Hepatocyte (in vitro differentiated cells): ENCODE data around the gene STAT4. TPM values are rescaled to one million over a fixed set of nuclear protein-coding genes. Genes with fewer than 3 reads are reported as not detected.

Source experiments
- DNase-seq: peaks from one replicate; pipeline ENCODE4 v3.0.0-alpha.2; 2016; ENCODE audit warnings: low spot score
- H2AFZ ChIP-seq: fragments of 200-600 bp; sonication (generic); 2 replicates; pipeline ENCODE4 v1.6.0; 2016; ENCODE audit warnings: antibody characterized with exemption, mild to moderate bottlenecking
- H3K27ac ChIP-seq: fragments of 200-600 bp; sonication (generic); 2 replicates; pipeline ENCODE4 v1.5.1; 2016; ENCODE audit warnings: mild to moderate bottlenecking
- H3K27me3 ChIP-seq: fragments of 200-600 bp; sonication (generic); 2 replicates; pipeline ENCODE4 v1.6.1; 2016
- H3K36me3 ChIP-seq: fragments of 200-600 bp; sonication (generic); replicated peaks from 2 replicates; pipeline ENCODE4 v1.5.1; 2016; ENCODE audit warnings: low read depth; ENCODE audit not compliant: insufficient read depth
- H3K4me1 ChIP-seq: fragments of 200-600 bp; sonication (generic); 2 replicates; pipeline ENCODE4 v1.5.1; 2016; ENCODE audit warnings: mild to moderate bottlenecking, moderate library complexity; ENCODE audit not compliant: insufficient read depth
- H3K4me2 ChIP-seq: fragments of 200-600 bp; sonication (generic); 2 replicates; pipeline ENCODE4 v1.6.0; 2016
- H3K4me3 ChIP-seq: fragments of 200-600 bp; sonication (generic); 2 replicates; pipeline ENCODE4 v1.5.1; 2016; ENCODE audit warnings: mild to moderate bottlenecking
- H3K79me2 ChIP-seq: fragments of 200-600 bp; sonication (generic); 2 replicates; pipeline ENCODE4 v1.6.0; 2017; ENCODE audit warnings: mild to moderate bottlenecking
- H3K9me2 ChIP-seq: fragments of 200-600 bp; sonication (generic); replicated peaks from 2 replicates; pipeline ENCODE4 v1.6.0; 2017; ENCODE audit warnings: mild to moderate bottlenecking; ENCODE audit not compliant: insufficient read depth
- H3K9me3 ChIP-seq: fragments of 200-600 bp; sonication (generic); 2 replicates; pipeline ENCODE4 v1.5.1; 2016; ENCODE audit warnings: low read depth, mild to moderate bottlenecking
- H4K20me1 ChIP-seq: fragments of 200-600 bp; sonication (generic); 2 replicates; pipeline ENCODE4 v1.6.0; 2016; ENCODE audit warnings: mild to moderate bottlenecking; ENCODE audit not compliant: insufficient read depth, poor library complexity, severe bottlenecking
- CTCF ChIP-seq: fragments of 200-600 bp; sonication (generic); IDR thresholded peaks from 2 replicates; pipeline ENCODE4 v1.5.1; 2016; ENCODE audit warnings: antibody characterized with exemption, mild to moderate bottlenecking; ENCODE audit not compliant: poor library complexity
- EZH2 ChIP-seq: fragments of 200-600 bp; sonication (generic); IDR thresholded peaks from 2 replicates; pipeline ENCODE4 v1.6.1; 2016; ENCODE audit warnings: antibody characterized with exemption, mild to moderate bottlenecking, borderline replicate concordance
- EZH2phosphoT487 ChIP-seq: fragments of 200-600 bp; sonication (generic); IDR thresholded peaks from one replicate; pipeline ENCODE4 v1.6.1; 2018; ENCODE audit warnings: antibody characterized with exemption, mild to moderate bottlenecking, low read depth, moderate library complexity; ENCODE audit not compliant: unreplicated experiment, severe bottlenecking
- WGBS: methylation state at CpG from one replicate; pipeline ENCODE4 v1.1.6; 2016; ENCODE audit warnings: low lambda C conversion rate; ENCODE audit errors: missing lambda C conversion rate; 5-methylcytosine and 5-hydroxymethylcytosine counted together
- polyA plus RNA-seq: library from polyadenylated mRNA; unstranded; fragments of >200 nt; fragmentation: Nextera tagmentation; extraction: Ambion mirVana; gene quantifications from 2 replicates; pipeline ENCODE4 v1.2.1, GENCODE V29; 2016
- total RNA-seq: library from RNA; depleted of rRNA; stranded (reverse); fragments of >200 nt; gene quantifications from 2 replicates; pipeline ENCODE4 v1.2.3, GENCODE V29; 2014

Gene STAT4
- total and polyA plus RNA-seq, 2 experiments from 2014 or later = 1.6 to 6.6 TPM

- DNase-seq = no peak
- H2AFZ ChIP-seq = no peak overlapping the region
- H3K4me1 ChIP-seq = no peaks in the 10 kb centered on the region
- no peaks in the 10 kb centered on the region for H3K27me3 ChIP-seq
- H3K4me2 ChIP-seq = no peak overlapping the region
- H3K79me2 ChIP-seq = no peaks in the 10 kb centered on the region
- H3K9me3 ChIP-seq = no peaks in the 10 kb centered on the region
- H3K27ac ChIP-seq = no peak overlapping the region
- no peaks in the 10 kb centered on the region for H3K36me3 ChIP-seq
- H4K20me1 ChIP-seq = no peaks in the 10 kb centered on the region
- WGBS = 90% methylated on average over 3 of the region's 3 CpGs
- H3K9me2 ChIP-seq = no peaks in the 10 kb centered on the region
- H3K4me3 ChIP-seq = no peak overlapping the region
- TF ChIP-seq CTCF (no peak), EZH2 (no peak), EZH2phosphoT487 (no peak)
These were observed 81.2 kb downstream of the STAT4 start for GRCh38 chr2:191069606-191070005.

- H3K27me3 ChIP-seq = no peaks in the 10 kb centered on the region
- TF ChIP-seq EZH2 (no peak), CTCF (no peak), EZH2phosphoT487 (no peak)
- H3K4me2 ChIP-seq = no peak overlapping the region
- H3K27ac ChIP-seq = no peak overlapping the region
- no peaks in the 10 kb centered on the region for H4K20me1 ChIP-seq
- no peak for DNase-seq
- H3K9me3 ChIP-seq = no peaks in the 10 kb centered on the region
- no peaks in the 10 kb centered on the region for H3K36me3 ChIP-seq
- no peaks in the 10 kb centered on the region for H3K4me1 ChIP-seq
- 61% methylated on average over 3 of the region's 3 CpGs for WGBS
- H3K79me2 ChIP-seq = no peaks in the 10 kb centered on the region
- no peak overlapping the region for H2AFZ ChIP-seq
- H3K9me2 ChIP-seq = no peaks in the 10 kb centered on the region
- H3K4me3 ChIP-seq = no peak overlapping the region
These were observed 83.9 kb downstream of the STAT4 start for GRCh38 chr2:191066919-191067233.

- H3K27ac ChIP-seq = no peak overlapping the region
- 51% methylated on average over 4 of the region's 4 CpGs for WGBS
- no peak for TF ChIP-seq EZH2phosphoT487
- no peak for TF ChIP-seq CTCF
- TF ChIP-seq EZH2 = no peak
These were observed 84.4 kb downstream of the STAT4 start for GRCh38 chr2:191066197-191066918.

GRCh38 chr2:191065785-191066184 lies 85.0 kb downstream of the STAT4 start:
- H3K4me1 ChIP-seq = no peaks in the 10 kb centered on the region
- H3K36me3 ChIP-seq = no peaks in the 10 kb centered on the region
- H3K27me3 ChIP-seq = no peaks in the 10 kb centered on the region
- no peak overlapping the region for H3K4me2 ChIP-seq
- TF ChIP-seq EZH2 = no peak
- TF ChIP-seq EZH2phosphoT487 = no peak
- no peak for TF ChIP-seq CTCF
- H3K9me2 ChIP-seq = no peaks in the 10 kb centered on the region
- no peaks in the 10 kb centered on the region for H3K79me2 ChIP-seq
- no peaks in the 10 kb centered on the region for H3K9me3 ChIP-seq
- no peak for DNase-seq
- H4K20me1 ChIP-seq = no peaks in the 10 kb centered on the region
- H2AFZ ChIP-seq = no peak overlapping the region
- H3K4me3 ChIP-seq = no peak overlapping the region
- WGBS = 83% methylated on average over 2 of the region's 2 CpGs
- H3K27ac ChIP-seq = no peak overlapping the region

More at GRCh38 chr2:191066197-191066918, 84.4 kb downstream of the STAT4 start:
- Histone ChIP-seq H3K4me3 (no peak overlapping the region), H4K20me1 (no peaks in the 10 kb centered on the region), H3K79me2 (no peaks in the 10 kb centered on the region), H3K27me3 (no peaks in the 10 kb centered on the region), H3K9me3 (no peaks in the 10 kb centered on the region), H3K4me1 (no peaks in the 10 kb centered on the region), H3K9me2 (no peaks in the 10 kb centered on the region), H2AFZ (no peak overlapping the region), H3K4me2 (no peak overlapping the region), H3K36me3 (no peaks in the 10 kb centered on the region)
- no peak for DNase-seq
